ENCODE results near the gene HCRTR1.

The HCRTR1 gene

DNA sequence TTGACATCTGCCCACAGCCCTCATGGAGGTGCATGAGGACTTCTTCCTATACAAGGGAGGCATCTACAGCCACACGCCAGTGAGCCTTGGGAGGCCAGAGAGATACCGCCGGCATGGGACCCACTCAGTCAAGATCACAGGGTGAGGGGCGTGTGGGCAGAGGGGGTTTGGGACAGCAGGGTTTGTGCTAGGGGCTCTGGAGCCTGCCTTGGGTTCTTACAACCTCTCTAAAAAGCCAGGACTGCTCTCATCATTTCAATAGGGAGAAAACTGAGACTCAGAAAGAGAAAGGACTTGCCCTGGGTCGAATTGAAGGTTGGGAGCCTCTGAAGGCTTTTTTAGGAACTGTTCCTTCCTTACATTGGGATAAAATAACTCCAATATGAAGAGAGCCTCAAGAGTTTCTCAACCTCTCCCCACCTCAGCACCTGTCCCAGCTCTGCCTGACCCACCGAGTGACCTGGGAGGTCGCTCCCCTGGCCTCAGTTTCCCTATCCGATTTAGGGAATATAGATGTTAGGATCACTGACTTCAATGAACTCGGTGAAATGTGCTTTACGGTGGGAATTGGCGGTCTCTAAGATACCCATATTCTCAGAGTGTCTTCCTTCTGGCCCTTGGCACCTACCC, 31.6 kb upstream of the HCRTR1 start:
- ChIA-PET POLR2A (no interaction called here), CTCF (interaction anchor here (0.7 to 2.7 kb wide), 4 partner anchors 7 to 22 kb away, joined by 3 to 13 read pairs (median 8); no protein-coding TSS in a partner anchor)
- TF ChIP-seq MEIS1 (CRISPR knock-in tag; IDR thresholded peaks at IDR 0.05; ENCODE audit: borderline replicate concordance) (no peak), ZNF707 (tag by site-specific recombination; IDR thresholded peaks at IDR 0.05) (no peak), ZNF404 (tag by site-specific recombination; IDR thresholded peaks at IDR 0.05) (no peak), ZBTB1 (tag by site-specific recombination; IDR thresholded peaks at IDR 0.05) (no peak), OVOL3 (tag by site-specific recombination; IDR thresholded peaks at IDR 0.05) (no peak), ZNF223 (tag by site-specific recombination; IDR thresholded peaks at IDR 0.05) (no peak), ZEB2 (tag by site-specific recombination; IDR thresholded peaks at IDR 0.05) (no peak), ZNF354C (tag by site-specific recombination; IDR thresholded peaks at IDR 0.05; ENCODE audit: borderline replicate concordance, low read depth) (no peak), BCL11A (tag by site-specific recombination; IDR thresholded peaks at IDR 0.05; ENCODE audit: low read depth) (no peak), ZNF416 (tag by site-specific recombination; IDR thresholded peaks at IDR 0.05) (no peak), ZNF776 (tag by site-specific recombination; IDR thresholded peaks at IDR 0.05; ENCODE audit: borderline replicate concordance) (no peak), ZNF202 (tag by site-specific recombination; IDR thresholded peaks at IDR 0.05; ENCODE audit: borderline replicate concordance) (no peak), ZNF366 (tag by site-specific recombination; conservative IDR thresholded peaks at IDR 0.05) (no peak), KLF10 (tag by site-specific recombination; IDR thresholded peaks at IDR 0.05) (no peak), ZNF138 (tag by site-specific recombination; IDR thresholded peaks at IDR 0.05; ENCODE audit: borderline replicate concordance) (no peak), SP2 (tag by site-specific recombination; IDR thresholded peaks at IDR 0.05) (no peak), ZFP41 (tag by site-specific recombination; IDR thresholded peaks at IDR 0.05; ENCODE audit: borderline replicate concordance) (no peak), ZNF155 (tag by site-specific recombination; IDR thresholded peaks at IDR 0.05) (no peak)
- TF ChIP-seq, protein P1, sequence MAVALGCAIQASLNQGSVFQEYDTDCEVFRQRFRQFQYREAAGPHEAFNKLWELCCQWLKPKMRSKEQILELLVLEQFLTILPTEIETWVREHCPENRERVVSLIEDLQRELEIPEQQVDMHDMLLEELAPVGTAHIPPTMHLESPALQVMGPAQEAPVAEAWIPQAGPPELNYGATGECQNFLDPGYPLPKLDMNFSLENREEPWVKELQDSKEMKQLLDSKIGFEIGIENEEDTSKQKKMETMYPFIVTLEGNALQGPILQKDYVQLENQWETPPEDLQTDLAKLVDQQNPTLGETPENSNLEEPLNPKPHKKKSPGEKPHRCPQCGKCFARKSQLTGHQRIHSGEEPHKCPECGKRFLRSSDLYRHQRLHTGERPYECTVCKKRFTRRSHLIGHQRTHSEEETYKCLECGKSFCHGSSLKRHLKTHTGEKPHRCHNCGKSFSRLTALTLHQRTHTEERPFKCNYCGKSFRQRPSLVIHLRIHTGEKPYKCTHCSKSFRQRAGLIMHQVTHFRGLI (tag by site-specific recombination; IDR thresholded peaks at IDR 0.05): no peak
- Histone ChIP-seq H3K4me1 (ENCODE audit: control insufficient read depth, insufficient read depth, low read length) (no peaks in the 10 kb centered on the region), H3K4me3 (ENCODE audit: low read depth, low read length) (no peak overlapping the region), H3K9me3 (ENCODE audit: control insufficient read depth, insufficient read depth, low read depth, low read length) (no peaks in the 10 kb centered on the region), H3K27ac (ENCODE audit: extremely low read depth, low read depth, low read length) (no peak overlapping the region), H3K36me3 (ENCODE audit: control insufficient read depth in 2 of 2, insufficient read depth in 1 of 2, low read length in 2 of 2) (no peaks in the 10 kb centered on the region)

DNA sequence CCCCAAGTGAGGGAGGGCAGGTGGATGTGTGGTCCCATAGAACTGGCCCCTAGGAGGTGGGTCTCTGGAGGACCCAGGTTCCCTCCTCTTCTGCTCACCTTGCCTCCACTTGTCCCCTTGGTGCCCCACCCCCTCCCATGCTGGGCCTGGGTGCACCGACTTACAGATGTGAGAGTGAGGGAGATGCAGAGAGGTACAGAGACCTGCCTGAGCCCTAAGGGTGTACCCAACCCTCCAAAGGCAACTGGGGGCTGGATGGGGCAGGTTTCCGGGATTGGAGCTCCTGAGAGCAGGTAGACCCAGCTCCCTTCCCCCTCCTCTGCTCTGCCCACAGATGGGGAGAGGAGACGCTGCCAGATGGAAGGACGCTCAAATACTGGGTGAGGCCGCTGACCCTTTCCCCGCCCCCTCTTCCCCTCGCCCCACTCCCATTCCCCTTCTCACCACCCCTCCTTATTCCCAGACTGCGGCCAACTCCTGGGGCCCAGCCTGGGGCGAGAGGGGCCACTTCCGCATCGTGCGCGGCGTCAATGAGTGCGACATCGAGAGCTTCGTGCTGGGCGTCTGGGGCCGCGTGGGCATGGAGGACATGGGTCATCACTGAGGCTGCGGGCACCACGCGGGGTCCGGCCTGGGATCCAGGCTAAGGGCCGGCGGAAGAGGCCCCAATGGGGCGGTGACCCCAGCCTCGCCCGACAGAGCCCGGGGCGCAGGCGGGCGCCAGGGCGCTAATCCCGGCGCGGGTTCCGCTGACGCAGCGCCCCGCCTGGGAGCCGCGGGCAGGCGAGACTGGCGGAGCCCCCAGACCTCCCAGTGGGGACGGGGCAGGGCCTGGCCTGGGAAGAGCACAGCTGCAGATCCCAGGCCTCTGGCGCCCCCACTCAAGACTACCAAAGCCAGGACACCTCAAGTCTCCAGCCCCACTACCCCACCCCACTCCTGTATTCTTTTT, 30.8 kb upstream of the HCRTR1 start:
- Histone ChIP-seq H3K4me3 (ENCODE audit: low read depth, low read length) (no peak overlapping the region), H3K36me3 (ENCODE audit: control insufficient read depth in 2 of 2, insufficient read depth in 1 of 2, low read length in 2 of 2) (no peaks in the 10 kb centered on the region), H3K27ac (ENCODE audit: extremely low read depth, low read depth, low read length) (no peak overlapping the region), H3K9me3 (ENCODE audit: control insufficient read depth, insufficient read depth, low read depth, low read length) (no peaks in the 10 kb centered on the region), H3K4me1 (ENCODE audit: control insufficient read depth, insufficient read depth, low read length) (no peaks in the 10 kb centered on the region)
- ChIA-PET CTCF (interaction anchor here (0.6 to 1.4 kb wide), 3 partner anchors 22 to 173 kb away, joined by 4 to 5 read pairs (median 4); no protein-coding TSS in a partner anchor), POLR2A (no interaction called here)
- TF ChIP-seq ZBTB17 (tag by site-specific recombination; IDR thresholded peaks at IDR 0.05): no peak
- TF ChIP-seq, protein P2, sequence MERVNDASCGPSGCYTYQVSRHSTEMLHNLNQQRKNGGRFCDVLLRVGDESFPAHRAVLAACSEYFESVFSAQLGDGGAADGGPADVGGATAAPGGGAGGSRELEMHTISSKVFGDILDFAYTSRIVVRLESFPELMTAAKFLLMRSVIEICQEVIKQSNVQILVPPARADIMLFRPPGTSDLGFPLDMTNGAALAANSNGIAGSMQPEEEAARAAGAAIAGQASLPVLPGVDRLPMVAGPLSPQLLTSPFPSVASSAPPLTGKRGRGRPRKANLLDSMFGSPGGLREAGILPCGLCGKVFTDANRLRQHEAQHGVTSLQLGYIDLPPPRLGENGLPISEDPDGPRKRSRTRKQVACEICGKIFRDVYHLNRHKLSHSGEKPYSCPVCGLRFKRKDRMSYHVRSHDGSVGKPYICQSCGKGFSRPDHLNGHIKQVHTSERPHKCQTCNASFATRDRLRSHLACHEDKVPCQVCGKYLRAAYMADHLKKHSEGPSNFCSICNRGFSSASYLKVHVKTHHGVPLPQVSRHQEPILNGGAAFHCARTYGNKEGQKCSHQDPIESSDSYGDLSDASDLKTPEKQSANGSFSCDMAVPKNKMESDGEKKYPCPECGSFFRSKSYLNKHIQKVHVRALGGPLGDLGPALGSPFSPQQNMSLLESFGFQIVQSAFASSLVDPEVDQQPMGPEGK (tag by site-specific recombination; IDR thresholded peaks at IDR 0.05): no peak
- TF ChIP-seq ZNF335 (tag by site-specific recombination; conservative IDR thresholded peaks at IDR 0.05): no peak
- TF ChIP-seq, protein P3, sequence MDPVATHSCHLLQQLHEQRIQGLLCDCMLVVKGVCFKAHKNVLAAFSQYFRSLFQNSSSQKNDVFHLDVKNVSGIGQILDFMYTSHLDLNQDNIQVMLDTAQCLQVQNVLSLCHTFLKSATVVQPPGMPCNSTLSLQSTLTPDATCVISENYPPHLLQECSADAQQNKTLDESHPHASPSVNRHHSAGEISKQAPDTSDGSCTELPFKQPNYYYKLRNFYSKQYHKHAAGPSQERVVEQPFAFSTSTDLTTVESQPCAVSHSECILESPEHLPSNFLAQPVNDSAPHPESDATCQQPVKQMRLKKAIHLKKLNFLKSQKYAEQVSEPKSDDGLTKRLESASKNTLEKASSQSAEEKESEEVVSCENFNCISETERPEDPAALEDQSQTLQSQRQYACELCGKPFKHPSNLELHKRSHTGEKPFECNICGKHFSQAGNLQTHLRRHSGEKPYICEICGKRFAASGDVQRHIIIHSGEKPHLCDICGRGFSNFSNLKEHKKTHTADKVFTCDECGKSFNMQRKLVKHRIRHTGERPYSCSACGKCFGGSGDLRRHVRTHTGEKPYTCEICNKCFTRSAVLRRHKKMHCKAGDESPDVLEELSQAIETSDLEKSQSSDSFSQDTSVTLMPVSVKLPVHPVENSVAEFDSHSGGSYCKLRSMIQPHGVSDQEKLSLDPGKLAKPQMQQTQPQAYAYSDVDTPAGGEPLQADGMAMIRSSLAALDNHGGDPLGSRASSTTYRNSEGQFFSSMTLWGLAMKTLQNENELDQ (tag by site-specific recombination; IDR thresholded peaks at IDR 0.05; ENCODE audit: low read depth): no peak
- no peak for TF ChIP-seq ZNF404 (tag by site-specific recombination; IDR thresholded peaks at IDR 0.05)
- no peak for TF ChIP-seq ZNF571 (tag by site-specific recombination; IDR thresholded peaks at IDR 0.05)
- TF ChIP-seq, protein P4, sequence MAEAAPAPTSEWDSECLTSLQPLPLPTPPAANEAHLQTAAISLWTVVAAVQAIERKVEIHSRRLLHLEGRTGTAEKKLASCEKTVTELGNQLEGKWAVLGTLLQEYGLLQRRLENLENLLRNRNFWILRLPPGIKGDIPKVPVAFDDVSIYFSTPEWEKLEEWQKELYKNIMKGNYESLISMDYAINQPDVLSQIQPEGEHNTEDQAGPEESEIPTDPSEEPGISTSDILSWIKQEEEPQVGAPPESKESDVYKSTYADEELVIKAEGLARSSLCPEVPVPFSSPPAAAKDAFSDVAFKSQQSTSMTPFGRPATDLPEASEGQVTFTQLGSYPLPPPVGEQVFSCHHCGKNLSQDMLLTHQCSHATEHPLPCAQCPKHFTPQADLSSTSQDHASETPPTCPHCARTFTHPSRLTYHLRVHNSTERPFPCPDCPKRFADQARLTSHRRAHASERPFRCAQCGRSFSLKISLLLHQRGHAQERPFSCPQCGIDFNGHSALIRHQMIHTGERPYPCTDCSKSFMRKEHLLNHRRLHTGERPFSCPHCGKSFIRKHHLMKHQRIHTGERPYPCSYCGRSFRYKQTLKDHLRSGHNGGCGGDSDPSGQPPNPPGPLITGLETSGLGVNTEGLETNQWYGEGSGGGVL (tag by site-specific recombination; IDR thresholded peaks at IDR 0.05): no peak
- TF ChIP-seq ZNF629 (tag by site-specific recombination; IDR thresholded peaks at IDR 0.05): no peak
- TF ChIP-seq ZNF48 (tag by site-specific recombination; IDR thresholded peaks at IDR 0.05): no peak

Measured in HEK293 (cell line).